Lower lobe of right lung (tissue), 2 donors: Measurements from ENCODE around the gene MAP3K12. TPM values are rescaled to one million over a fixed set of nuclear protein-coding genes. Genes with fewer than 3 reads are reported as not detected.

Source experiments
- ATAC-seq, 2 donors: fragments of 200-7000 bp; cut with Tn5 transposase; one replicate each; pipeline ENCODE4 v1.9.1; 2020 to 2022; ENCODE audit warnings: mild to moderate bottlenecking in 2 of 2, moderate library complexity in 2 of 2
- DNase-seq: peaks from one replicate; pipeline ENCODE4 v3.0.0-alpha.2; 2020
- H3K27ac ChIP-seq: fragments of 200-600 bp; one replicate; pipeline ENCODE4 v1.8.0; 2022
- H3K27me3 ChIP-seq: fragments of 200-600 bp; one replicate; pipeline ENCODE4 v1.8.0; 2022; ENCODE audit warnings: low read depth
- H3K36me3 ChIP-seq: fragments of 200-600 bp; one replicate; pipeline ENCODE4 v1.8.0; 2022; ENCODE audit warnings: mild to moderate bottlenecking
- H3K4me1 ChIP-seq: fragments of 200-600 bp; one replicate; pipeline ENCODE4 v1.8.0; 2022
- H3K4me3 ChIP-seq: fragments of 200-600 bp; one replicate; pipeline ENCODE4 v1.8.0; 2022; ENCODE audit warnings: mild to moderate bottlenecking
- H3K9me3 ChIP-seq: fragments of 200-600 bp; one replicate; pipeline ENCODE4 v1.8.0; 2022
- intact Hi-C: fragments of 100-400 bp; cut with DNase I; formaldehyde crosslinking; loops from one replicate; pipeline ENCODE4 v1.11.0; 2022
- total RNA-seq: library from RNA; stranded (reverse); fragmentation: NEBNext Ultra II Directional; extraction: Animal tissue kit (Norgen Biotek cat#: 25700); gene quantifications from one replicate; pipeline ENCODE4 v1.2.1, GENCODE V29; 2021
- TF ChIP-seq, protein P1 (sequence below): fragments of 200-600 bp; IDR thresholded peaks from one replicate; pipeline ENCODE4 v1.8.0; 2022; ENCODE audit warnings: antibody characterized with exemption, mild to moderate bottlenecking
- donor health status: DM: no; HTN: yes; CAD: no; lungs with severe emphysema.

The MAP3K12 gene
- total RNA-seq, 1 donor from 2014 or later: 17.5 TPM

DNA sequence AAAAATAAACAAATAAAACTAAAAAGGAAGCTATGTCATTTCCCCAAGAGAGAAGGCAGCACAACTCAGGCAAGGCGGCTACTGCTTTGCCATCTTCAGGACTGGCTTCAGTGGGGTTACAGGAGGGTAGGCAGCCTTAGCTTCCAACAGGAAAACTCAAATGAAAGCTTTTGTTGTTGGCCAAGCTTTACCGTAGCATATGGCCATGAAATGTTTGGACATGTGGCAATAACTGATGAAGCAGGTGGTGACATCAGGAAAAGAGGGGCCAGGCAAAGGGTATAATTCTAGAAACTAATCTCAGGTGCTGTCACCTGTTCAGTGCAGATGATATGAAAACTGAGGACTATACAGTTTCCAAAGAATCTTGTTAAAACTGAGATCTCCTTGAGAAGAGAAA, 30.8 kb upstream of the MAP3K12 start:
- Histone ChIP-seq H3K36me3 (peaks cover 100% of the 10 kb centered on the region), H3K27ac (no peak overlapping the region), H3K27me3 (no peaks in the 10 kb centered on the region), H3K4me1 (no peaks in the 10 kb centered on the region), H3K9me3 (no peaks in the 10 kb centered on the region), H3K4me3 (no peak overlapping the region)
- TF ChIP-seq, protein P1, sequence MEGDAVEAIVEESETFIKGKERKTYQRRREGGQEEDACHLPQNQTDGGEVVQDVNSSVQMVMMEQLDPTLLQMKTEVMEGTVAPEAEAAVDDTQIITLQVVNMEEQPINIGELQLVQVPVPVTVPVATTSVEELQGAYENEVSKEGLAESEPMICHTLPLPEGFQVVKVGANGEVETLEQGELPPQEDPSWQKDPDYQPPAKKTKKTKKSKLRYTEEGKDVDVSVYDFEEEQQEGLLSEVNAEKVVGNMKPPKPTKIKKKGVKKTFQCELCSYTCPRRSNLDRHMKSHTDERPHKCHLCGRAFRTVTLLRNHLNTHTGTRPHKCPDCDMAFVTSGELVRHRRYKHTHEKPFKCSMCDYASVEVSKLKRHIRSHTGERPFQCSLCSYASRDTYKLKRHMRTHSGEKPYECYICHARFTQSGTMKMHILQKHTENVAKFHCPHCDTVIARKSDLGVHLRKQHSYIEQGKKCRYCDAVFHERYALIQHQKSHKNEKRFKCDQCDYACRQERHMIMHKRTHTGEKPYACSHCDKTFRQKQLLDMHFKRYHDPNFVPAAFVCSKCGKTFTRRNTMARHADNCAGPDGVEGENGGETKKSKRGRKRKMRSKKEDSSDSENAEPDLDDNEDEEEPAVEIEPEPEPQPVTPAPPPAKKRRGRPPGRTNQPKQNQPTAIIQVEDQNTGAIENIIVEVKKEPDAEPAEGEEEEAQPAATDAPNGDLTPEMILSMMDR: no peak
- DNase-seq (no peak), ATAC-seq (no peak)
- intact Hi-C loops: no loop called here

DNA sequence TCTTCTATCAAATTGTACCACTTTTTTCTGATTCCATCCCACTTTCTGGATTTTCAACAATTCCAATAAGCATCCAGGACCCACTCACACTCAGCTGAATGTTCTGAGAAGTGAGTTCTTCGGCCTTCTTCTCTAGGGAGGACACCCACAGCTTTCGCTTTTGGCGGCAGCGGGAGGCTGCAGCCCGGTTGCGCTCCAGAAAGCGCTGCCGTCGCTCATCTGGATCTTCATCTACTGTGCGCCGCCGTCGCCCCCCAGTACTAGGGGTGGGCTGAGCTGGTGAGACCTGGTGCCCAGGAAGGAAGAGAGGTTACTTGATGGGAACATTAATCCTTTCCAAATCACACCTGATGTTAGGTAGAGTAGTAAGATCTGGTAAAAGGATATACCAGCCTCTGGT, 25.2 kb upstream of the MAP3K12 start:
- Histone ChIP-seq H3K27me3 (no peaks in the 10 kb centered on the region), H3K4me1 (no peaks in the 10 kb centered on the region), H3K4me3 (no peak overlapping the region), H3K36me3 (peaks cover 100% of the 10 kb centered on the region), H3K9me3 (no peaks in the 10 kb centered on the region), H3K27ac (no peak overlapping the region)
- intact Hi-C loops: no loop called here
- TF ChIP-seq, protein P1: no peak
- ATAC-seq: no peak
- DNase-seq: no peak

DNA sequence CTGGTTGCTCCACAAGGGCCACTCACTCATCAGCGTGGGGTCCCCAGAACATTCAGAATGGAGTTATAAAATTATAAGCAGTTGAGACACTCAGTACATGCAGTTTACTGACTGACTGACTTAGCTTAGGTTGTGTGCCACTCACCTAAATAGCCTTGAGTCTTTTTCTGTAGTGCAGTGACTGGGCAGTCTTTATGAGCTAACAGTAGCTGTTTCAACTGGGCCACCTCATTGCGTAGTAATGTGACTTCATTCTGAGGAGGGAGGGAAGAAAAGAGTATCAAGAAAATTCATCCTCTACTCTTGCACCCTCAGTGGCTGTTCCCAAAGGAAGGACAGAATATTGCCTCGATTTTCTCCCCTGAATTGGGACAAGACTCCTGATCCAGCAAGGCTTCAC, 23.9 kb upstream of the MAP3K12 start:
- intact Hi-C loops: no loop called here
- no peaks in the 10 kb centered on the region for H3K27me3 ChIP-seq
- peaks cover 99% of the 10 kb centered on the region for H3K36me3 ChIP-seq
- no peak overlapping the region for H3K4me3 ChIP-seq
- DNase-seq: no peak
- H3K27ac ChIP-seq: no peak overlapping the region
- ATAC-seq: no peak
- peaks cover 6% of the 10 kb centered on the region for H3K4me1 ChIP-seq
- TF ChIP-seq, protein P1: no peak
- H3K9me3 ChIP-seq: no peaks in the 10 kb centered on the region

DNA sequence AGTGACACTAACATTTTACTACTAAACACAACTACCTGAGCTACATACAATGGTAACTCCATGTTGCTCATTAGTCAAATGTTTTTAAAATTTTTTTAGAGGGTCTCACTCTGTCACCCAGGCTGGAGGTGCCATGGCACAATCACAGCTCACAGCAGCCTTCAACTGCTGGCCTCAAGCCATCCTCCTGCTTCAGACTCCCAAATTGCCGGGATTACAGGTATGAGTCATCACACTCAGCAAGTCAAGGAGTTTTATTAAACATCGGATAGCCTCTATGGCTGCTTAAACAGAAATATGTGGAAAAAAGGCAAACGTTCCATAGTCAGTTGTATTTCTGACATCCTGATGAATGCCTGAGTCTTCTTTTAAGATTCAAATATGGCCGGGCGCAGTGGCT, 19.1 kb upstream of the MAP3K12 start:
- DNase-seq (no peak), ATAC-seq (no peak)
- intact Hi-C loops: no loop called here
- H3K4me3 ChIP-seq: no peak overlapping the region
- H3K27ac ChIP-seq: no peak overlapping the region
- TF ChIP-seq, protein P1: no peak
- no peaks in the 10 kb centered on the region for H3K27me3 ChIP-seq
- H3K9me3 ChIP-seq: no peaks in the 10 kb centered on the region
- H3K36me3 ChIP-seq: peaks cover 97% of the 10 kb centered on the region
- H3K4me1 ChIP-seq: peaks cover 29% of the 10 kb centered on the region

DNA sequence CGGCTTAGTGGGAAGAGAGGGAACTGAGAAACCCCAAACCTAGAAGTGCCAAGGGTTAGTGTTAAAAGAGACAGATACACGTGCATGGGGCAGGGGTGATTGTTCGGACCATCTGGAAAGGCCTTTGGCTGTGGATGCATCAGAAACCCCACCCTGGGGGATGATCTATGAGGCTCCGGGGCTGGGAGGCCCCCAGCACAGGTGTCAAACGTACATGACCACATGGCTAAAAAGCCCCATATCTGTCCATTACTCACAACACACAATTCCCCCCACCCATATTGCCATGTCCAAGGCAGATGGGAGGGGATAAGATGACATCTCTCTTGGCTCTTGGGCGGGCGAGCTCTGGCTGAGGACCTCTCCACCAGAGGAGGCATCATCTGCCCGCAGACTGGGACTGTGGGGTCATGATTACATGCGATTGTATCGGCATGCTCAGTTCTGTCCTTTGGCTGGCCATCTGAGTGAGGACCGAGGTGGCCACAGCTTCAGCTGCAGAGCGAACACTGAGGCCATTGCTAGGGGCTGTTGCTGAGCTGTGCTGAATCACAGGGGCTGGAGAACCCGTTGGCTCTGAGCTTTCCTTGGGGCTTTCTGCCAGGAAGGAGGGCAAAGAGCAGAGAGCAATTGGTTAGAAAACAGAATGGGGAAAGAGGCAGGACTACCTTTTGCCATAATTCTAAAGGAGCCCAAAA, 17.6 kb upstream of the MAP3K12 start:
- no peak overlapping the region for H3K4me3 ChIP-seq
- no peaks in the 10 kb centered on the region for H3K27me3 ChIP-seq
- peaks cover 97% of the 10 kb centered on the region for H3K36me3 ChIP-seq
- no peaks in the 10 kb centered on the region for H3K9me3 ChIP-seq
- no peak overlapping the region for H3K27ac ChIP-seq
- peaks cover 29% of the 10 kb centered on the region for H3K4me1 ChIP-seq
- ATAC-seq (no peak), DNase-seq (no peak)
- intact Hi-C loops: no loop called here
- TF ChIP-seq, protein P1: no peak
